Keratinocyte (primary cell): ENCODE measurements around the gene CPEB4. TPM values are rescaled to one million over a fixed set of nuclear protein-coding genes. Genes with fewer than 3 reads are reported as not detected.

ENCODE experiments used
- DNase-seq: peaks from one replicate; pipeline ENCODE4 v3.0.0-alpha.2; 2011; ENCODE audit warnings: low read depth, missing footprints, low spot score
- FAIRE-seq: peaks from 2 replicates; lab custom pipeline; 2011; peaks lifted over from hg19 to GRCh38; lab: Jason Lieb, UNC
- H2AFZ ChIP-seq: 2 replicates; pipeline ENCODE4 v1.6.0; 2012; ENCODE audit warnings: low read length, control low read depth, inconsistent platforms; ENCODE audit not compliant: control insufficient read depth
- H3K27ac ChIP-seq: 2 replicates; pipeline ENCODE4 v1.5.1; 2011; ENCODE audit warnings: low read length; ENCODE audit not compliant: control insufficient read depth, insufficient read depth
- H3K27me3 ChIP-seq: 3 replicates; pipeline ENCODE4 v1.6.0; 2011; ENCODE audit warnings: low read length; ENCODE audit not compliant: control insufficient read depth, insufficient read depth; ENCODE audit errors: extremely low read depth
- H3K36me3 ChIP-seq, 2 experiments: 2 replicates in 1 of 2; 3 replicates in 1 of 2; pipeline ENCODE4 v1.5.1; 2011; ENCODE audit warnings: low read length in 2 of 2, mild to moderate bottlenecking in 1 of 2; ENCODE audit not compliant: control insufficient read depth in 2 of 2, insufficient read depth in 2 of 2; ENCODE audit errors: extremely low read depth in 1 of 2
- H3K4me1 ChIP-seq: 3 replicates; pipeline ENCODE4 v1.5.1; 2011; ENCODE audit warnings: low read length; ENCODE audit not compliant: control insufficient read depth, insufficient read depth; ENCODE audit errors: extremely low read depth
- H3K4me2 ChIP-seq: 3 replicates; pipeline ENCODE4 v1.6.0; 2011; ENCODE audit warnings: low read depth, low read length; ENCODE audit not compliant: control insufficient read depth, insufficient read depth; ENCODE audit errors: extremely low read depth
- H3K4me3 ChIP-seq, 3 experiments: fragments of 200-600 bp in 1 of 3; sonication (generic) in 1 of 3; 2 replicates in 2 of 3; 3 replicates in 1 of 3; pipeline ENCODE4 v1.5.1; 2011 to 2016; ENCODE audit warnings: low read length in 3 of 3, mild to moderate bottlenecking in 3 of 3, control low read depth in 2 of 3, inconsistent platforms in 1 of 3, low read depth in 1 of 3, mixed read lengths in 1 of 3, mixed run types in 1 of 3, moderate library complexity in 1 of 3; ENCODE audit not compliant: control insufficient read depth in 2 of 3, insufficient read depth in 2 of 3; ENCODE audit errors: extremely low read depth in 1 of 3
- H3K79me2 ChIP-seq: 2 replicates; pipeline ENCODE4 v1.6.0; 2012; ENCODE audit warnings: low read length; ENCODE audit not compliant: control insufficient read depth, insufficient read depth
- H3K9ac ChIP-seq: 3 replicates; pipeline ENCODE4 v1.6.0; 2011; ENCODE audit warnings: low read length; ENCODE audit not compliant: control insufficient read depth, insufficient read depth; ENCODE audit errors: extremely low read depth
- H3K9me1 ChIP-seq: 3 replicates; pipeline ENCODE4 v1.6.0; 2011; ENCODE audit warnings: low read length; ENCODE audit not compliant: control insufficient read depth, insufficient read depth; ENCODE audit errors: extremely low read depth
- H3K9me3 ChIP-seq: 2 replicates; pipeline ENCODE4 v1.5.1; 2012; ENCODE audit warnings: low read depth, low read length; ENCODE audit not compliant: control insufficient read depth
- H4K20me1 ChIP-seq: 3 replicates; pipeline ENCODE4 v1.6.0; 2011; ENCODE audit warnings: low read length; ENCODE audit not compliant: control insufficient read depth, insufficient read depth; ENCODE audit errors: extremely low read depth
- EZH2 ChIP-seq: IDR thresholded peaks from one replicate; pipeline ENCODE4 v1.6.1; 2012; ENCODE audit warnings: inconsistent platforms, mild to moderate bottlenecking, low read length, moderate library complexity
- dilution Hi-C: fragments of 300-500 bp; cut with MboI; formaldehyde crosslinking; loops from one replicate; pipeline ENCODE4 v1.7.0; 2020; ENCODE audit warnings: low sequenced_read_pairs; ENCODE audit not compliant: extremely low pct_ligation_motif_present
- polyA plus RNA-seq, 5 experiments: library from polyadenylated mRNA; depleted of rRNA in 3 of 5; stranded (reverse) in 3 of 5; stranded (forward) in 1 of 5; unstranded in 1 of 5; fragments of >200 nt; gene quantifications; 1 replicate in 1 of 5; 2 replicates in 3 of 5; 3 replicates in 1 of 5; pipeline versions ENCODE4 v1.2.1 to v1.2.3, GENCODE V29; 2011 to 2012; ENCODE audit warnings: missing spikeins in 2 of 5, low read depth in 1 of 5, low replicate concordance in 1 of 5
- TF ChIP-seq, protein P1 (sequence below), 3 experiments: IDR thresholded peaks in 1 of 3; conservative IDR thresholded peaks in 1 of 3; optimal IDR thresholded peaks in 1 of 3; 2 replicates in 2 of 3; 3 replicates in 1 of 3; pipeline versions ENCODE3 to v1.5.1; 2011; ENCODE audit warnings: low read length in 3 of 3, mild to moderate bottlenecking in 3 of 3, moderate library complexity in 2 of 3, control low read depth in 1 of 3, inconsistent platforms in 1 of 3; ENCODE audit not compliant: insufficient read depth in 2 of 3; ENCODE audit errors: extremely low read depth in 1 of 3

The CPEB4 gene
- polyA plus RNA-seq, 1 donor (not counting 4 experiments of a cell fraction or from before 2014, with no cell fraction given): 13.8 TPM

DNA sequence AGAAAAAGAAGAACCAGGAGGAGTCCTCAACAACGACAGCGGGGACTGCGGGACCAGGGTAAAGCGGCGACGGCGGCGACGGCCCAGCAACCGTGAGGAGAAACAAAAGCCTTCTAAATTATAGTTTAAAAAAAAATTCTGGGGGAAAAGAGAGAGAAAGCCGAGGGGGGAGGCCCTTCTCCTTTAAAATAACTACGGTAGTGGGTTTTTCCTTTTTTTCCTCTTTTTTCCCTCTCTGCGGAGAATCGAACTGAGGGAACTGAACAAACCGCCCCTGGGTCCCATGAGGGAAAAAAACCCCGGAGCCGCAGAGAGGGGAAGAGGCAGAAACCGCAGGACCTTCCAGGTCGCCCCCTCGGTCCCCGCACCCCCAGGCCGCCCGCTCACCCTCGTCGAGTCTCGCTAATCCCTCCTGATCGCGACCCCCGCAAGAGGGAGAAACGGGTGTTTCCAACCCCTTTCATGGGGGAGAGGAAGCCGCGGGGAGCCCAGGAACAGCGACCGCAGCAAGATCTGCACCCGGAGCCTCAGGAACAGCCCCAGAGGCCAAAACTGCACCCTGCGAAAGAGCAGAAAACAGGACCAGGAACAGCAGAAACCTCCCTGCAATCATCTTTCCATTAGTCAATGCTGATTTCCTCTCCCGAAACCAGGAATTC lies 453 bp downstream of the CPEB4 start:
- Histone ChIP-seq H3K4me1 (peaks cover 30% of the 10 kb centered on the region), H3K27me3 (no peaks in the 10 kb centered on the region), H3K36me3 (no peaks in the 10 kb centered on the region), H3K9me3 (no peaks in the 10 kb centered on the region), H3K4me3 (peak overlapping the region; percentile 69 to 85 (median 72)), H3K9me1 (no peaks in the 10 kb centered on the region), H2AFZ (peak overlapping the region; percentile 28), H3K79me2 (peaks cover 2% of the 10 kb centered on the region), H3K9ac (peak overlapping the region; percentile 93), H4K20me1 (no peaks in the 10 kb centered on the region), H3K4me2 (peak overlapping the region; percentile 80), H3K27ac (peak overlapping the region; percentile 49)
- TF ChIP-seq, protein P1, sequence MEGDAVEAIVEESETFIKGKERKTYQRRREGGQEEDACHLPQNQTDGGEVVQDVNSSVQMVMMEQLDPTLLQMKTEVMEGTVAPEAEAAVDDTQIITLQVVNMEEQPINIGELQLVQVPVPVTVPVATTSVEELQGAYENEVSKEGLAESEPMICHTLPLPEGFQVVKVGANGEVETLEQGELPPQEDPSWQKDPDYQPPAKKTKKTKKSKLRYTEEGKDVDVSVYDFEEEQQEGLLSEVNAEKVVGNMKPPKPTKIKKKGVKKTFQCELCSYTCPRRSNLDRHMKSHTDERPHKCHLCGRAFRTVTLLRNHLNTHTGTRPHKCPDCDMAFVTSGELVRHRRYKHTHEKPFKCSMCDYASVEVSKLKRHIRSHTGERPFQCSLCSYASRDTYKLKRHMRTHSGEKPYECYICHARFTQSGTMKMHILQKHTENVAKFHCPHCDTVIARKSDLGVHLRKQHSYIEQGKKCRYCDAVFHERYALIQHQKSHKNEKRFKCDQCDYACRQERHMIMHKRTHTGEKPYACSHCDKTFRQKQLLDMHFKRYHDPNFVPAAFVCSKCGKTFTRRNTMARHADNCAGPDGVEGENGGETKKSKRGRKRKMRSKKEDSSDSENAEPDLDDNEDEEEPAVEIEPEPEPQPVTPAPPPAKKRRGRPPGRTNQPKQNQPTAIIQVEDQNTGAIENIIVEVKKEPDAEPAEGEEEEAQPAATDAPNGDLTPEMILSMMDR (optimal IDR thresholded peaks at IDR 0.05 in 1 of 3, IDR thresholded peaks at IDR 0.05 in 1 of 3, conservative IDR thresholded peaks at IDR 0.05 in 1 of 3; ENCODE audit: extremely low read depth in 1 of 3, insufficient read depth in 2 of 3, low read length in 3 of 3): no peak
- no peak for TF ChIP-seq EZH2
- dilution Hi-C loops: no loop called here
- DNase-seq (no peak), FAIRE-seq (no peak)

DNA sequence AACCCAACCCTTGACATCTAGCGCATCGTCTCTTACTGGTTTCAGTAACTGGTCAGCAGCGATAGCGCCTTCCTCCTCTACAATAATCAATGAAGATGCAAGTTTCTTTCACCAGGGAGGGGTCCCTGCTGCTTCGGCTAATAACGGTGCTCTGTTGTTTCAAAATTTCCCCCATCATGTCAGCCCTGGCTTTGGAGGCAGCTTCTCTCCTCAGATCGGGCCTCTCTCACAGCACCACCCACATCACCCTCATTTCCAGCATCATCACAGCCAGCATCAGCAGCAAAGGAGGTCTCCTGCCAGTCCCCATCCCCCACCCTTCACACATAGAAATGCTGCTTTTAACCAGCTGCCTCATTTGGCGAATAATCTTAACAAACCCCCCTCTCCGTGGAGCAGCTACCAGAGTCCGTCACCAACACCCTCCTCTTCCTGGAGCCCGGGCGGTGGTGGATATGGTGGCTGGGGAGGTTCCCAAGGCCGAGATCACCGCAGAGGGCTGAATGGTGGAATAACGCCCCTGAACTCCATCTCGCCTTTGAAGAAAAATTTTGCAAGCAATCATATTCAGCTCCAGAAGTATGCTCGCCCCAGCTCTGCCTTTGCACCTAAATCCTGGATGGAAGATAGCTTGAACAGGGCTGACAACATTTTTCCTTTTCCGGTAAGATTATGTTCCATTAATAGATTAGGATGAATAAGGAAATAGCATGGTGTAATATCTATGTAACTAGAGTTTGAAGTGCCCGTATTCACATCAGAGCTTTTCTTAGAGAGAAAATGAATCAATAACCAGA lies 2.2 kb downstream of the CPEB4 start:
- Histone ChIP-seq H3K9me3 (no peaks in the 10 kb centered on the region), H3K9me1 (no peaks in the 10 kb centered on the region), H3K4me1 (peaks cover 14% of the 10 kb centered on the region), H3K4me2 (peak overlapping the region; percentile 66), H3K27me3 (no peaks in the 10 kb centered on the region), H3K36me3 (no peaks in the 10 kb centered on the region), H4K20me1 (no peaks in the 10 kb centered on the region), H3K79me2 (peaks cover 2% of the 10 kb centered on the region), H2AFZ (peak overlapping the region; percentile 4), H3K4me3 (peak overlapping the region; percentile 24 to 56 (median 36)), H3K27ac (peak overlapping the region; percentile 29), H3K9ac (peak overlapping the region; percentile 40)
- no peak for DNase-seq
- TF ChIP-seq EZH2: no peak
- TF ChIP-seq, protein P1 (optimal IDR thresholded peaks at IDR 0.05 in 1 of 3, IDR thresholded peaks at IDR 0.05 in 1 of 3, conservative IDR thresholded peaks at IDR 0.05 in 1 of 3; ENCODE audit: extremely low read depth in 1 of 3, insufficient read depth in 2 of 3, low read length in 3 of 3): no peak
- no peak for FAIRE-seq
- dilution Hi-C loops: no loop called here
